GM19455 (cell line): ENCODE data around the gene NDUFA12.

Source experiments
- ATAC-seq: cut with Tn5 transposase; IDR thresholded peaks from one replicate; pipeline ENCODE4 v1.9.1; 2021; ENCODE audit not compliant: unreplicated experiment

Gene NDUFA12

GRCh38 chr12:94982456-94982855 is 21.0 kb downstream of the NDUFA12 start:
- no peak for ATAC-seq

- no peak for ATAC-seq
These were observed 22.9 kb downstream of the NDUFA12 start for GRCh38 chr12:94980577-94980976.

- ATAC-seq, result no peak
These were observed 23.6 kb downstream of the NDUFA12 start for GRCh38 chr12:94979941-94980340.

GRCh38 chr12:94977766-94978468 is 25.6 kb downstream of the NDUFA12 start:
- no peak for ATAC-seq

- no peak for ATAC-seq
These were observed 30.3 kb downstream of the NDUFA12 start for GRCh38 chr12:94973221-94973620.

GRCh38 chr12:94972795-94973194 is 30.7 kb downstream of the NDUFA12 start:
- ATAC-seq, result no peak

GRCh38 chr12:94971923-94972322 is 31.6 kb downstream of the NDUFA12 start:
- no peak for ATAC-seq

- no peak for ATAC-seq
These were observed 32.9 kb downstream of the NDUFA12 start for GRCh38 chr12:94970560-94970959.

GRCh38 chr12:94969424-94969823 is 34.1 kb downstream of the NDUFA12 start:
- ATAC-seq, result peak; percentile 52

GRCh38 chr12:94965982-94966630 is 37.4 kb downstream of the NDUFA12 start:
- ATAC-seq, result no peak

GRCh38 chr12:94963649-94964048 is 39.8 kb downstream of the NDUFA12 start:
- no peak for ATAC-seq

- no peak for ATAC-seq
These were observed 40.8 kb downstream of the NDUFA12 start for GRCh38 chr12:94962670-94963069.

- no peak for ATAC-seq
These were observed 41.6 kb downstream of the NDUFA12 start for GRCh38 chr12:94961911-94962310.

GRCh38 chr12:94961256-94961824 is 42.2 kb downstream of the NDUFA12 start:
- ATAC-seq, result no peak

GRCh38 chr12:94957006-94957405 is 46.5 kb downstream of the NDUFA12 start:
- ATAC-seq, result no peak

- ATAC-seq, result no peak
These were observed 48.4 kb downstream of the NDUFA12 start for GRCh38 chr12:94954948-94955592.

- no peak for ATAC-seq
These were observed 49.3 kb downstream of the NDUFA12 start for GRCh38 chr12:94954029-94954685.

GRCh38 chr12:94952325-94952724 is 51.2 kb downstream of the NDUFA12 start:
- no peak for ATAC-seq

- no peak for ATAC-seq
These were observed 52.2 kb downstream of the NDUFA12 start for GRCh38 chr12:94951071-94951934.

GRCh38 chr12:94948232-94948810 is 55.2 kb downstream of the NDUFA12 start:
- ATAC-seq, result no peak
